HEK293 (cell line): ENCODE data around the gene FAM83E.

ENCODE experiments used
- BCL6B ChIP-seq: fragments of 450-650 bp; formaldehyde crosslinking; IDR thresholded peaks from 2 replicates; pipeline ENCODE4 v1.5.1; 2017; ENCODE audit warnings: missing biosample characterization, missing genetic modification characterization
- EGR2 ChIP-seq: fragments of 450-650 bp; formaldehyde crosslinking; IDR thresholded peaks from 2 replicates; pipeline ENCODE4 v1.5.1; 2016; ENCODE audit warnings: low read depth, missing biosample characterization, missing genetic modification characterization
- GFI1B ChIP-seq: fragments of 450-650 bp; formaldehyde crosslinking; IDR thresholded peaks from 2 replicates; pipeline ENCODE4 v1.5.1; 2016; ENCODE audit warnings: missing biosample characterization, missing genetic modification characterization
- GLI2 ChIP-seq: fragments of 450-650 bp; formaldehyde crosslinking; IDR thresholded peaks from 2 replicates; pipeline ENCODE4; 2017; ENCODE audit warnings: missing biosample characterization, missing genetic modification characterization, low read depth, borderline replicate concordance
- HOXD13 ChIP-seq: sonication (generic); formaldehyde crosslinking; IDR thresholded peaks from 2 replicates; pipeline ENCODE4 v1.8.0; 2022; ENCODE audit warnings: missing genetic modification reagents, borderline replicate concordance
- KLF9 ChIP-seq: fragments of 450-650 bp; formaldehyde crosslinking; IDR thresholded peaks from 2 replicates; pipeline ENCODE4 v1.5.1; 2016; ENCODE audit warnings: missing biosample characterization, missing genetic modification characterization, low read depth
- OVOL3 ChIP-seq: fragments of 450-650 bp; formaldehyde crosslinking; IDR thresholded peaks from 2 replicates; pipeline ENCODE4 v1.5.1; 2016; ENCODE audit warnings: missing biosample characterization, missing genetic modification characterization
- PBX3 ChIP-seq: sonication (generic); formaldehyde crosslinking; IDR thresholded peaks from 2 replicates; pipeline ENCODE4 v1.8.1; 2022; ENCODE audit warnings: mild to moderate bottlenecking, moderate library complexity, missing genetic modification reagents
- REPIN1 ChIP-seq: fragments of 450-650 bp; formaldehyde crosslinking; IDR thresholded peaks from 2 replicates; pipeline ENCODE4 v1.5.1; 2017; ENCODE audit warnings: missing biosample characterization, missing genetic modification characterization, low read depth
- ZBTB10 ChIP-seq: fragments of 450-650 bp; formaldehyde crosslinking; IDR thresholded peaks from 2 replicates; pipeline ENCODE4 v1.5.1; 2016; ENCODE audit warnings: missing biosample characterization, missing genetic modification characterization
- ZBTB20 ChIP-seq: fragments of 450-650 bp; formaldehyde crosslinking; IDR thresholded peaks from 2 replicates; pipeline ENCODE4 v1.5.1; 2016; ENCODE audit warnings: missing biosample characterization, missing genetic modification characterization
- ZNF148 ChIP-seq: fragments of 450-650 bp; formaldehyde crosslinking; IDR thresholded peaks from 2 replicates; pipeline ENCODE4 v1.5.0; 2017; ENCODE audit warnings: missing biosample characterization, missing genetic modification characterization, borderline replicate concordance
- ZNF16 ChIP-seq: fragments of 450-650 bp; formaldehyde crosslinking; IDR thresholded peaks from 2 replicates; pipeline ENCODE4 v1.5.1; 2016; ENCODE audit warnings: low read depth, missing biosample characterization, missing genetic modification characterization
- ZNF248 ChIP-seq: fragments of 450-650 bp; formaldehyde crosslinking; IDR thresholded peaks from 2 replicates; pipeline ENCODE4 v1.5.1; 2017; ENCODE audit warnings: missing biosample characterization, missing genetic modification characterization
- ZNF280C ChIP-seq: fragments of 450-650 bp; formaldehyde crosslinking; IDR thresholded peaks from 2 replicates; pipeline ENCODE4 v1.5.1; 2016; ENCODE audit warnings: missing biosample characterization, missing genetic modification characterization
- ZNF335 ChIP-seq: fragments of 450-650 bp; formaldehyde crosslinking; conservative IDR thresholded peaks from 2 replicates; pipeline ENCODE4 v1.5.1; 2016; ENCODE audit warnings: missing biosample characterization, missing genetic modification characterization
- ZNF341 ChIP-seq: fragments of 450-650 bp; formaldehyde crosslinking; IDR thresholded peaks from 2 replicates; pipeline ENCODE4; 2016; ENCODE audit warnings: low read depth, missing biosample characterization, missing genetic modification characterization
- ZNF366 ChIP-seq: fragments of 450-650 bp; formaldehyde crosslinking; conservative IDR thresholded peaks from 2 replicates; pipeline ENCODE4 v1.5.1; 2016; ENCODE audit warnings: missing biosample characterization, missing genetic modification characterization
- ZNF423 ChIP-seq: fragments of 450-650 bp; formaldehyde crosslinking; IDR thresholded peaks from 2 replicates; pipeline ENCODE4 v1.5.1; 2016; ENCODE audit warnings: missing biosample characterization, missing genetic modification characterization
- ZNF488 ChIP-seq: fragments of 450-650 bp; formaldehyde crosslinking; IDR thresholded peaks from 2 replicates; pipeline ENCODE4 v1.5.1; 2016; ENCODE audit warnings: missing biosample characterization, missing genetic modification characterization
- ZNF521 ChIP-seq: fragments of 450-650 bp; formaldehyde crosslinking; IDR thresholded peaks from 2 replicates; pipeline ENCODE4 v1.5.1; 2017; ENCODE audit warnings: missing biosample characterization, mild to moderate bottlenecking, missing genetic modification characterization
- ZNF580 ChIP-seq: fragments of 450-650 bp; formaldehyde crosslinking; IDR thresholded peaks from 2 replicates; pipeline ENCODE4 v1.5.1; 2016; ENCODE audit warnings: missing biosample characterization, missing genetic modification characterization
- ZNF596 ChIP-seq: fragments of 450-650 bp; IDR thresholded peaks from 2 replicates; pipeline ENCODE4 v1.5.0; 2018; ENCODE audit warnings: missing biosample characterization, mild to moderate bottlenecking, missing genetic modification characterization, moderate library complexity
- ZNF664 ChIP-seq: fragments of 450-650 bp; formaldehyde crosslinking; IDR thresholded peaks from 2 replicates; pipeline ENCODE4 v1.5.1; 2016; ENCODE audit warnings: missing biosample characterization, missing genetic modification characterization
- ZNF677 ChIP-seq: fragments of 450-650 bp; IDR thresholded peaks from 2 replicates; pipeline ENCODE4 v1.5.0; 2018; ENCODE audit warnings: missing biosample characterization, mild to moderate bottlenecking, missing genetic modification characterization, moderate library complexity
- ZNF776 ChIP-seq: fragments of 450-650 bp; formaldehyde crosslinking; IDR thresholded peaks from 2 replicates; pipeline ENCODE4 v1.5.0; 2017; ENCODE audit warnings: missing biosample characterization, missing genetic modification characterization, borderline replicate concordance
- ZSCAN5A ChIP-seq: fragments of 450-650 bp; formaldehyde crosslinking; IDR thresholded peaks from 2 replicates; pipeline ENCODE4 v1.5.1; 2016; ENCODE audit warnings: missing biosample characterization, missing genetic modification characterization

FAM83E gene

DNA sequence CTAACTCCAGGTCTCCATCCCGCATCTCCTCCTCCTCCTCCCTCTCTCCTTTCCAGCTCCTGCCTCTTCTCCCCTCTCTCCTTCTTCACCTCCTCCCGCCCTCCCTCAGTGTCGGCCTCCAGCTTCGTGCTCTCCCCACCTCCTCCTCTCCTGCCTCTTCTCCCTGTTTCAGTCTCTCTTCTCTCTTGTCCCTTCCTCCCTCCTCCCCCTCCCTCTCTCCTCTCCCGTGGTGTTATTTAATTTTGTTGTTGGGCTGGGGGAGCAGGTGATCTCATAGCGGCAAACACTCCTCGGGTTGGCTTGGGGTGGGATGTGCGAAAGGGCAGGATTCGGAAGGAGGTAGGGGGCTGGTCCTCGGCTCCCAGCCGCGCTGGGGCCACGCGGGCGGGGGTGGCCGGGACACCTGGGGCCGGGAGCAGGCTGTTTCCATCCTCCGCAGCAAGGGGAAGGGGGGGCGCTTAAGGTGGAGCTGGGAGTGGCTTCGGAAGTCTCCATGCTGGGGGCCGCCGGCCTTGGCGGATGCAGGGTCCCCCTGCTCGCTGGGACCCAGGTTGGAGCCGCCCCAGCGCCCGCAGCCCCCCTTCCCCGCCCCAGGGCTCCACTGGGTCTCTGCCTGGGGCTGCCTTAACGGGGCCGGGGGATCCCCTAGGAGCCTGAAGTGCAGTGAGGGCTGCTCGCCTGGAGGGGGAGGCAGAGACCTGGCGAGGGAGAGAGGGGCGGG, 31.3 kb upstream of the FAM83E start, which contains the start of gene CA11 (continued):
- TF ChIP-seq GLI2 (tag by site-specific recombination) (no peak), ZNF341 (tag by site-specific recombination) (peak; percentile 86), EGR2 (peak; percentile 99), ZBTB20 (peak; percentile 90; the same call in 1 of the 2 replicates), BCL6B (tag by site-specific recombination) (no peak), ZNF580 (no peak), ZNF335 (tag by site-specific recombination) (peak; percentile 87), KLF9 (peak; percentile 70), ZSCAN5A (tag by site-specific recombination) (no peak), ZNF776 (no peak), ZNF366 (tag by site-specific recombination) (peak; percentile 100), ZNF677 (tag by site-specific recombination) (no peak), ZNF248 (tag by site-specific recombination) (no peak), HOXD13 (CRISPR knock-in tag) (no peak), ZNF488 (peak; percentile 0; the same call in 1 of the 2 replicates), REPIN1 (tag by site-specific recombination) (peak; percentile 98), PBX3 (CRISPR knock-in tag) (no peak), ZBTB10 (tag by site-specific recombination) (peak; percentile 88), ZNF16 (tag by site-specific recombination) (peak; percentile 46; the same call in 1 of the 2 replicates), OVOL3 (peak; percentile 9; the same call in 1 of the 2 replicates), GFI1B (tag by site-specific recombination) (no peak), ZNF521 (tag by site-specific recombination) (no peak), ZNF148 (no peak), ZNF596 (tag by site-specific recombination) (peak; percentile 24; the same call in 1 of the 2 replicates), ZNF664 (tag by site-specific recombination) (no peak), ZNF280C (no peak), ZNF423 (tag by site-specific recombination) (peak; percentile 48; the same call in 1 of the 2 replicates)
